ENCODE results near the gene LCE3A.
"Not testable (repeated sequence)": the region's sequence is repeated elsewhere in the genome, so short reads cannot be mapped to it uniquely, and the experiment has no call there.

The LCE3A gene

DNA sequence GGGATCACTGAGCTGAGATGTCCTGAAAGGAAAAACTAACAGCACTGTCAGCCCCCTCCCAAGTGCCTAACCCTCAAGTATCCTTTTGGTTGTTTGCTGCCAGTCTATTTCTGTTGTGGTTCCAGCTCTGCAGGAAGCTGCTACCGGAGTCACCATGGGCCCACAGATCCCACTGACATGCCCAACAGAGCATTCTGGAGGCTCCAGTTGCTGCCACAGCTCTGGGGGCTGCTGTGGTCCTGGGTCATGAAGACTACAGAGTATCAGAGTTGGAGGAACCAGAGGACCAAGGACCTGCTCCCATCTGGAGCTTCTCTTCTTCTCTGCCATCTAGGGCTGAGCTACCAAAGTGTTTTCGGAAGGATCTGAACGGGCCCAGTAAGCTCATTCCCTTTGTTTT is 910 bp downstream of the LCE3A start:
- no peak for TF ChIP-seq POLR2A (IDR thresholded peaks at IDR 0.05; ENCODE audit: low read depth, low read length)
- no peak for DNase-seq (ENCODE audit: insufficient read length, low spot score)
- FAIRE-seq, result no peak

DNA sequence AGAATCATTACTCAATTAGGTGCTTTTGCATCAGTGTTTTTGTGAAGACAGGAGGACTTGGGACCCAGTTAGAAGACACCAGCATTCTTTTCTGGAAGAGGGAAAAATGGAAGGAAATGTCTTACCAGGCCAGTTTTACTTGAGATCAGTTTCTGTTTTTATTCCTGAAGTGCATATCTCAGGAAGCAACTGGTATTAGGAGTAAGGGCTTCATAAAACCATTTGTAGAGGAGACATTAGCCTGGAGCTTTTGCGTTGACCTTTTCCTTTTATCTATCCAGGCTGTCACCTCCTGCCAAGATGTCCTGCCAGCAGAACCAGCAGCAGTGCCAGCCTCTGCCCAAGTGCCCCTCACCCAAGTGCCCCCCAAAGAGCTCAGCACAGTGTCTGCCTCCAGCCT is 9.4 kb downstream of the LCE3A start, which contains the start of gene LCE3B:
LCE3B (plus strand) TSS at position 301 of the 400 bp plus-strand sequence; CDS start at position 301, 0 bp downstream.
- FAIRE-seq, result no peak
- TF ChIP-seq POLR2A (IDR thresholded peaks at IDR 0.05; ENCODE audit: low read depth, low read length), result no peak
- DNase-seq (ENCODE audit: insufficient read length, low spot score), result no peak

DNA sequence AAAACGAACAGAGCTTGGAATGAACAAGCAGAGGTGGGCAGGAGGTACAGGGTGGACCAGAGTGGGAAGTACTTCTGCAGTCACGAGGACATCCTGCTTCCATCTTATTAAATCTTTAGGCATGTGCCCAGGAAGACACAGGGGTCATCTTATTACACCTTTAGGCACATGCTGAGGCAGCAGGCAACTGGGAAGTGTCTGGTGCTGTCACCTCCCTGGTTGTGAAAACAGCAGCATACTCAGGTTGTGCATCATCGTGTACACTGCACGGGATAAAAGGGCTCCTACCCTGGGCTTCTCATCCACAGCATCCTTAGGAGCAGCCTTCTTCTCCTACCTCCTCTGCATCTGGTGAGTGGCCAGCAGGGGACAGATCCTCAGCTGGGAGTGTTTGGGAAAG is 23.0 kb downstream of the LCE3A start, which contains the start of gene LCE3C:
LCE3C (plus strand) TSS at position 301 of the 400 bp plus-strand sequence. CDS start 498 bp downstream, outside the sequence.
- FAIRE-seq (no peak), DNase-seq (ENCODE audit: insufficient read length, low spot score) (no peak)
- no peak for TF ChIP-seq POLR2A (IDR thresholded peaks at IDR 0.05; ENCODE audit: low read depth, low read length)

GRCh38 chr1:152596986-152597385 is 25.9 kb downstream of the LCE3A start:
- TF ChIP-seq POLR2A (IDR thresholded peaks at IDR 0.05; ENCODE audit: low read depth, low read length), result no peak
- DNase-seq (ENCODE audit: insufficient read length, low spot score), result no peak

GRCh38 chr1:152585586-152585985 is 37.3 kb downstream of the LCE3A start:
- no peak for FAIRE-seq

More at GRCh38 chr1:152596986-152597385, 25.9 kb downstream of the LCE3A start:
- FAIRE-seq, result no peak

GRCh38 chr1:152582647-152583046 is 40.3 kb downstream of the LCE3A start:
- TF ChIP-seq POLR2A (IDR thresholded peaks at IDR 0.05; ENCODE audit: low read depth, low read length), result no peak
- no peak for DNase-seq (ENCODE audit: insufficient read length, low spot score)
- FAIRE-seq, result no peak

More at GRCh38 chr1:152585586-152585985, 37.3 kb downstream of the LCE3A start:
- no peak for TF ChIP-seq POLR2A (IDR thresholded peaks at IDR 0.05; ENCODE audit: low read depth, low read length)
- no peak for DNase-seq (ENCODE audit: insufficient read length, low spot score)

DNA sequence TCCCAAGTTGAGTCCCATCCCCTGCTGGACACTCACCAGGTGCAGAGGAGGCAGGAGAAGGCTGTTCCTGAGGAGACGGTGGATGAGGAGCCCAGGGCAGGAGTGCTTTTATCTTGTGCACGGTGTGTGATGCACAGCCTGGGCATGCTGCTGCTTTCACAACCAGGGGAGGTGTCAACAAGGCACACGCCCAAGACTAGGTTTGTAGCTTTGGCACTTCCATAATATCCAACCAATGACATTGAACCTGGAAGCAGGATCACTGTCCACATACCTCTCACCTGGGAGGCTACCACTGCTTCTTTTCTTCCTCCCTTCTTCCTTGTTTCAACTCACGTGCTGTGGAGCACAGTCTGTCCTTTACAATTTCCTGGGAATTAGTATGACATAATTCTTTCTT is 42.5 kb downstream of the LCE3A start, which contains the start of gene LCE3D:
LCE3D (minus strand) TSS at position 84 of the 400 bp plus-strand sequence. CDS start 580 bp downstream, outside the sequence.
- DNase-seq (ENCODE audit: insufficient read length, low spot score) (no peak), FAIRE-seq (no peak)
- no peak for TF ChIP-seq POLR2A (IDR thresholded peaks at IDR 0.05; ENCODE audit: low read depth, low read length)

DNA sequence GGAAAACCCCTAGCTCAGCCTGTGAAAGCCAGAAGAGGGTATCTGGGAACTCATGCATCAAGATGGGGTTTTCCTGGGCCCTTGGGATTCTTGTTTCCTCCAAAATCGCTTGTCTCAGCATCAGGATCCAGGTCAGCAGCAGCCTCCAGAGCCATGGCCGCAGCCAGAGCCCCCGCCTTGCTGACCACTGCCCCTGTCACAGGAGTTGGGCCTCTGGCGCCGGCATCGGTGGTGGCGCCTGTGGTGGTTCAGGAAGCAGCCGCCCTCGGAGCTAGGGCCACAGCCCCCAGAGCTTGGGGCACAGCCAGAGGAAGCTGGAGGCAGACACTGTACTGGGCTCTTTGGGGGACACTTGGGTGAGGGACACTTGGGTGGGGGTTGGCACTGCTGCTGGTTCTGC is 43.4 kb downstream of the LCE3A start:
- not testable (repeated sequence) for FAIRE-seq; DNase-seq (ENCODE audit: insufficient read length, low spot score)

DNA sequence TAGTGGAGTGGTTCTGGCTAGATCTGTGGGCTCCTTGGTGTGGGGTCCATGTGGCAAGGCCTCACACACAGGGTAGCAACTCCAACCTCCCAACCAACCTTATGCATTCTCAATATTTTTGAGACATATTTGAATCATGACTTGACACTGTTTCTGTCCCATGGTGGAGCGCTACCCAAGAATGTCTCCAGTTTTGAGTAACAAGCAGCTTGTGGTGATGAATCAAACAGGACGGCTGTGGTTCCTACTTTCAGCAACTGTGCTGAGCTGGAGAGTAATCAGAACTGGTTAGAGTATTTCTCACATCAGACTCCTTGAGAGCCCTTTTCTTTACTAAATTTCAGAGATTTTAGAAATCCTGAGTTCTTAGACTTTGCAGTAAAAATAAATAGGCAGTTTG is 45.7 kb downstream of the LCE3A start:
- FAIRE-seq, result no peak
- no peak for TF ChIP-seq POLR2A (IDR thresholded peaks at IDR 0.05; ENCODE audit: low read depth, low read length)
- no peak for DNase-seq (ENCODE audit: insufficient read length, low spot score)

Measured in H54 (cell line).